Measurements from ENCODE around the gene ASIC2. TPM values are rescaled to one million over a fixed set of nuclear protein-coding genes. Genes with fewer than 3 reads are reported as not detected.

The ASIC2 gene
- total RNA-seq, 1 experiment from 2014 or later: 4.1 TPM

GRCh38 chr17:33053676-33054075, 239.4 kb downstream of the ASIC2 start:
- Histone ChIP-seq H3K27me3 (ENCODE audit: control insufficient read depth, insufficient read depth, low read length) (no peaks in the 10 kb centered on the region; the same call in 1 of the 2 replicates), H3K36me3 (ENCODE audit: control insufficient read depth, insufficient read depth, low read length) (no peaks in the 10 kb centered on the region), H3K4me1 (ENCODE audit: control insufficient read depth, insufficient read depth, low read length) (no peaks in the 10 kb centered on the region), H3K4me3 (ENCODE audit: low read depth in 2 of 2, low read length in 2 of 2) (no peak overlapping the region), H3K9me3 (ENCODE audit: control insufficient read depth, insufficient read depth, low read depth, low read length) (no peaks in the 10 kb centered on the region), H3K27ac (ENCODE audit: low read length) (no peak overlapping the region)
- in situ Hi-C loops (cut with HindIII; ENCODE audit: low pct_unique_long_range_greater_than_20kb, low sequenced_read_pairs): no loop called here
- intact Hi-C loops (cut with micrococcal nuclease; ENCODE audit: unreplicated experiment): no loop called here
- TF ChIP-seq POLR2AphosphoS5 (IDR thresholded peaks at IDR 0.05; ENCODE audit: low read depth, low read length) (no peak), SIN3A (IDR thresholded peaks at IDR 0.05; ENCODE audit: borderline replicate concordance, insufficient read depth, low read depth, low read length) (no peak), TCF7L2 (IDR thresholded peaks at IDR 0.05; ENCODE audit: low read depth, low read length) (no peak), REST (IDR thresholded peaks at IDR 0.05; ENCODE audit: insufficient read depth in 1 of 2, low read depth in 2 of 2, low read length in 1 of 2) (no peak)
- TF ChIP-seq, protein P1, sequence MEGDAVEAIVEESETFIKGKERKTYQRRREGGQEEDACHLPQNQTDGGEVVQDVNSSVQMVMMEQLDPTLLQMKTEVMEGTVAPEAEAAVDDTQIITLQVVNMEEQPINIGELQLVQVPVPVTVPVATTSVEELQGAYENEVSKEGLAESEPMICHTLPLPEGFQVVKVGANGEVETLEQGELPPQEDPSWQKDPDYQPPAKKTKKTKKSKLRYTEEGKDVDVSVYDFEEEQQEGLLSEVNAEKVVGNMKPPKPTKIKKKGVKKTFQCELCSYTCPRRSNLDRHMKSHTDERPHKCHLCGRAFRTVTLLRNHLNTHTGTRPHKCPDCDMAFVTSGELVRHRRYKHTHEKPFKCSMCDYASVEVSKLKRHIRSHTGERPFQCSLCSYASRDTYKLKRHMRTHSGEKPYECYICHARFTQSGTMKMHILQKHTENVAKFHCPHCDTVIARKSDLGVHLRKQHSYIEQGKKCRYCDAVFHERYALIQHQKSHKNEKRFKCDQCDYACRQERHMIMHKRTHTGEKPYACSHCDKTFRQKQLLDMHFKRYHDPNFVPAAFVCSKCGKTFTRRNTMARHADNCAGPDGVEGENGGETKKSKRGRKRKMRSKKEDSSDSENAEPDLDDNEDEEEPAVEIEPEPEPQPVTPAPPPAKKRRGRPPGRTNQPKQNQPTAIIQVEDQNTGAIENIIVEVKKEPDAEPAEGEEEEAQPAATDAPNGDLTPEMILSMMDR (IDR thresholded peaks at IDR 0.05): no peak
- ChIA-PET POLR2A (no interaction called here), CTCF (interaction anchor here (0.6 kb wide), 1 partner anchor 17 kb away, joined by 4 read pairs; no protein-coding TSS in a partner anchor)
- DNase-seq (ENCODE audit: low read depth, low spot score) (no peak), ATAC-seq (no peak)
- BruUV-seq (replicated peaks): no TSS peak

- Histone ChIP-seq H3K4me1 (ENCODE audit: control insufficient read depth, insufficient read depth, low read length) (no peaks in the 10 kb centered on the region), H3K36me3 (ENCODE audit: control insufficient read depth, insufficient read depth, low read length) (no peaks in the 10 kb centered on the region), H3K27me3 (ENCODE audit: control insufficient read depth, insufficient read depth, low read length) (no peaks in the 10 kb centered on the region; the same call in 1 of the 2 replicates), H3K27ac (ENCODE audit: low read length) (no peak overlapping the region), H3K9me3 (ENCODE audit: control insufficient read depth, insufficient read depth, low read depth, low read length) (no peaks in the 10 kb centered on the region), H3K4me3 (ENCODE audit: low read depth in 2 of 2, low read length in 2 of 2) (no peak overlapping the region)
- no peak for ATAC-seq
- CTCF ChIA-PET: no interaction called here
- no peak for TF ChIP-seq REST (IDR thresholded peaks at IDR 0.05; ENCODE audit: insufficient read depth in 1 of 2, low read depth in 2 of 2, low read length in 1 of 2)
- TF ChIP-seq SIN3A (IDR thresholded peaks at IDR 0.05; ENCODE audit: borderline replicate concordance, insufficient read depth, low read depth, low read length): no peak
- TF ChIP-seq, protein P1 (IDR thresholded peaks at IDR 0.05): no peak
- TF ChIP-seq POLR2AphosphoS5 (IDR thresholded peaks at IDR 0.05; ENCODE audit: low read depth, low read length): no peak
- TF ChIP-seq TCF7L2 (IDR thresholded peaks at IDR 0.05; ENCODE audit: low read depth, low read length): no peak
- no peak for DNase-seq (ENCODE audit: low read depth, low spot score)
- POLR2A ChIA-PET: no interaction called here
- in situ Hi-C loops (cut with HindIII; ENCODE audit: low pct_unique_long_range_greater_than_20kb, low sequenced_read_pairs) (no loop called here), intact Hi-C loops (cut with micrococcal nuclease; ENCODE audit: unreplicated experiment) (no loop called here)
- BruUV-seq (replicated peaks): no TSS peak
Measured at GRCh38 chr17:33052856-33053255, 240.2 kb downstream of the ASIC2 start.

All from Panc1 (cell line).